ENCODE results near the gene BCAT1. TPM values are rescaled to one million over a fixed set of nuclear protein-coding genes. Genes with fewer than 3 reads are reported as not detected.

BCAT1 gene
- total RNA-seq, 1 experiment from 2014 or later, result 0.74 TPM

GRCh38 chr12:24948420-24948756, 513 bp downstream of the BCAT1 start:
- H2AFZ ChIP-seq (ENCODE audit: low read depth, low read length, poor library complexity, severe bottlenecking), result no peak overlapping the region
- RAD21 ChIA-PET (ENCODE audit: low non-redundant PET in 1 of 2, low total read pairs in 2 of 2, uncharacterized antibody in 2 of 2, unreplicated experiment in 2 of 2), result no interaction called here
- BruUV-seq (replicated peaks), result no TSS peak
- DNase-seq (ENCODE audit: low read depth, low spot score) (no peak), ATAC-seq (no peak)
- no peaks in the 10 kb centered on the region for H3K9me3 ChIP-seq (ENCODE audit: control insufficient read depth in 1 of 2, insufficient read depth in 1 of 2, low read depth in 1 of 2, low read length in 2 of 2)
- no peaks in the 10 kb centered on the region for H4K20me1 ChIP-seq (ENCODE audit: insufficient read depth)
- no peak overlapping the region for H3K4me2 ChIP-seq (ENCODE audit: low read length)
- H3K9me2 ChIP-seq (ENCODE audit: insufficient read depth), result no peaks in the 10 kb centered on the region
- TF ChIP-seq FOSL1 (IDR thresholded peaks at IDR 0.05; ENCODE audit: low read depth), result no peak
- no peak for TF ChIP-seq CEBPB (IDR thresholded peaks at IDR 0.05; ENCODE audit: low read depth)
- no peak for TF ChIP-seq EZH2 (IDR thresholded peaks at IDR 0.05)
- TF ChIP-seq YY1 (IDR thresholded peaks at IDR 0.05; ENCODE audit: extremely low read depth, insufficient replicate concordance, low read depth, low read length), result no peak
- no peak for TF ChIP-seq TCF7L2 (IDR thresholded peaks at IDR 0.05; ENCODE audit: borderline replicate concordance, extremely low read depth, insufficient read depth, insufficient read length)
- TF ChIP-seq SP1 (IDR thresholded peaks at IDR 0.05; ENCODE audit: low read depth), result no peak
- intact Hi-C loops (cut with micrococcal nuclease), result no loop called here
- POLR2A ChIA-PET, result no interaction called here
- H3K79me2 ChIP-seq (ENCODE audit: insufficient read depth, low read length), result no peaks in the 10 kb centered on the region
- H3K27me3 ChIP-seq (ENCODE audit: insufficient read depth, low read length), result no peaks in the 10 kb centered on the region
- H3K36me3 ChIP-seq (ENCODE audit: control insufficient read depth in 1 of 2, insufficient read depth in 2 of 2, low read length in 2 of 2), result no peaks in the 10 kb centered on the region
- H3K4me1 ChIP-seq (ENCODE audit: control insufficient read depth in 1 of 2, insufficient read depth in 2 of 2, low read length in 2 of 2), result no peaks in the 10 kb centered on the region
- H3K4me3 ChIP-seq (replicated peaks in 1 of 2; ENCODE audit: low read depth in 1 of 2, low read length in 2 of 2), result no peak overlapping the region
- no peak overlapping the region for H3K27ac ChIP-seq (ENCODE audit: low read depth, low read length)
- H3K9ac ChIP-seq (ENCODE audit: low read length), result no peak overlapping the region
- CTCF ChIA-PET, result no interaction called here

GRCh38 chr12:24947541-24948419, 1.1 kb downstream of the BCAT1 start:
- POLR2A ChIA-PET, result no interaction called here
- Histone ChIP-seq H3K27me3 (ENCODE audit: insufficient read depth, low read length) (no peaks in the 10 kb centered on the region), H3K9ac (ENCODE audit: low read length) (no peak overlapping the region), H3K9me2 (ENCODE audit: insufficient read depth) (no peaks in the 10 kb centered on the region), H3K36me3 (ENCODE audit: control insufficient read depth in 1 of 2, insufficient read depth in 2 of 2, low read length in 2 of 2) (no peaks in the 10 kb centered on the region), H3K79me2 (ENCODE audit: insufficient read depth, low read length) (no peaks in the 10 kb centered on the region), H3K4me2 (ENCODE audit: low read length) (no peak overlapping the region), H3K9me3 (ENCODE audit: control insufficient read depth in 1 of 2, insufficient read depth in 1 of 2, low read depth in 1 of 2, low read length in 2 of 2) (no peaks in the 10 kb centered on the region), H3K4me1 (ENCODE audit: control insufficient read depth in 1 of 2, insufficient read depth in 2 of 2, low read length in 2 of 2) (no peaks in the 10 kb centered on the region), H3K4me3 (replicated peaks in 1 of 2; ENCODE audit: low read depth in 1 of 2, low read length in 2 of 2) (no peak overlapping the region), H4K20me1 (ENCODE audit: insufficient read depth) (no peaks in the 10 kb centered on the region), H3K27ac (ENCODE audit: low read depth, low read length) (no peak overlapping the region), H2AFZ (ENCODE audit: low read depth, low read length, poor library complexity, severe bottlenecking) (no peak overlapping the region)
- TF ChIP-seq FOSL1 (IDR thresholded peaks at IDR 0.05; ENCODE audit: low read depth) (no peak), EZH2 (IDR thresholded peaks at IDR 0.05) (no peak), REST (IDR thresholded peaks at IDR 0.05; ENCODE audit: low read depth) (no peak), CEBPB (IDR thresholded peaks at IDR 0.05; ENCODE audit: low read depth) (no peak), ZNF274 (IDR thresholded peaks at IDR 0.05; ENCODE audit: low read depth, low read length) (no peak), ELF1 (IDR thresholded peaks at IDR 0.05; ENCODE audit: borderline replicate concordance, low read depth) (no peak)
- intact Hi-C loops (cut with micrococcal nuclease), result no loop called here
- DNase-seq (ENCODE audit: low read depth, low spot score) (no peak), ATAC-seq (no peak)
- RAD21 ChIA-PET (ENCODE audit: low non-redundant PET in 1 of 2, low total read pairs in 2 of 2, uncharacterized antibody in 2 of 2, unreplicated experiment in 2 of 2), result no interaction called here
- no TSS peak for BruUV-seq (replicated peaks)
- CTCF ChIA-PET, result no interaction called here

All from HCT116 (cell line).